Measurements from ENCODE around the gene IPO11. TPM values are rescaled to one million over a fixed set of nuclear protein-coding genes. Genes with fewer than 3 reads are reported as not detected.

Gene IPO11
- total RNA-seq, 1 donor from 2014 or later, result 66.9 TPM

- Histone ChIP-seq H2AFZ (replicated peaks) (no peak overlapping the region), H3K4me1 (no peaks in the 10 kb centered on the region), H3K27ac (no peak overlapping the region), H3K4me2 (no peak overlapping the region), H3K4me3 (no peak overlapping the region), H3K9me3 (ENCODE audit: low read depth) (no peaks in the 10 kb centered on the region), H4K20me1 (ENCODE audit: low read depth) (peaks cover 5% of the 10 kb centered on the region), H3K27me3 (no peaks in the 10 kb centered on the region), H3K36me3 (peaks cover 31% of the 10 kb centered on the region), H3K79me2 (ENCODE audit: low read depth) (no peaks in the 10 kb centered on the region), H3K9ac (no peak overlapping the region), H3F3A (ENCODE audit: low read depth) (peaks cover 18% of the 10 kb centered on the region)
- no peak for TF ChIP-seq EZH2phosphoT487 (IDR thresholded peaks at IDR 0.05)
- TF ChIP-seq CTCF (IDR thresholded peaks at IDR 0.05), result no peak
- no peak for TF ChIP-seq EZH2 (IDR thresholded peaks at IDR 0.05)
- peaks cover 2% of the 10 kb centered on the region for H3K27me3 Mint-ChIP-seq (ENCODE audit: insufficient read depth, low read depth)
- no peaks in the 10 kb centered on the region for H3K9me3 Mint-ChIP-seq
- H3K4me3 Mint-ChIP-seq, result no peak overlapping the region
- no peak for DNase-seq (ENCODE audit: low spot score)
- peaks cover 7% of the 10 kb centered on the region for H3K36me3 Mint-ChIP-seq
- no peaks in the 10 kb centered on the region for H3K4me1 Mint-ChIP-seq
- no peak overlapping the region for H3K27ac Mint-ChIP-seq
Observed at GRCh38 chr5:62386824-62387223, 25.7 kb upstream of the IPO11 start.

- no peaks in the 10 kb centered on the region for H3K79me2 ChIP-seq (ENCODE audit: low read depth)
- no peaks in the 10 kb centered on the region for H3K4me1 ChIP-seq
- H3K27me3 ChIP-seq, result no peaks in the 10 kb centered on the region
- no peak overlapping the region for H3K27ac Mint-ChIP-seq
- no peak overlapping the region for H3K4me3 ChIP-seq
- no peak overlapping the region for H3K27ac ChIP-seq
- H3K4me2 ChIP-seq, result no peak overlapping the region
- no peak for DNase-seq (ENCODE audit: low spot score)
- peaks cover 13% of the 10 kb centered on the region for H3K36me3 ChIP-seq
- peaks cover 2% of the 10 kb centered on the region for H4K20me1 ChIP-seq (ENCODE audit: low read depth)
- TF ChIP-seq EZH2 (IDR thresholded peaks at IDR 0.05), result no peak
- no peak for TF ChIP-seq CTCF (IDR thresholded peaks at IDR 0.05)
- TF ChIP-seq EZH2phosphoT487 (IDR thresholded peaks at IDR 0.05), result no peak
- H2AFZ ChIP-seq (replicated peaks), result no peak overlapping the region
- no peaks in the 10 kb centered on the region for H3K9me3 ChIP-seq (ENCODE audit: low read depth)
- peaks cover 9% of the 10 kb centered on the region for H3F3A ChIP-seq (ENCODE audit: low read depth)
- H3K4me3 Mint-ChIP-seq, result no peak overlapping the region
- H3K27me3 Mint-ChIP-seq (ENCODE audit: insufficient read depth, low read depth), result no peaks in the 10 kb centered on the region
- no peaks in the 10 kb centered on the region for H3K9me3 Mint-ChIP-seq
- H3K9ac ChIP-seq, result no peak overlapping the region
- no peaks in the 10 kb centered on the region for H3K4me1 Mint-ChIP-seq
- H3K36me3 Mint-ChIP-seq, result peaks cover 11% of the 10 kb centered on the region
Observed at GRCh38 chr5:62395210-62395950, 17.2 kb upstream of the IPO11 start.

GRCh38 chr5:62403411-62404250 lies 8.9 kb upstream of the IPO11 start, which contains the start of gene DIMT1:
Gene DIMT1 (minus strand): TSS chr5:62403905. CDS start chr5:62403772, 133 bp downstream.
- H4K20me1 ChIP-seq (ENCODE audit: low read depth), result no peaks in the 10 kb centered on the region
- no peaks in the 10 kb centered on the region for H3K27me3 ChIP-seq
- H3K36me3 Mint-ChIP-seq, result peaks cover 7% of the 10 kb centered on the region
- H3K4me3 Mint-ChIP-seq, result peak within 1 kb of the TSS; percentile 98
- peak within 1 kb of the TSS; percentile 84 for H3K4me2 ChIP-seq
- TF ChIP-seq CTCF (IDR thresholded peaks at IDR 0.05) (no peak), EZH2 (IDR thresholded peaks at IDR 0.05) (no peak), EZH2phosphoT487 (IDR thresholded peaks at IDR 0.05) (no peak)
- H3K4me1 Mint-ChIP-seq, result peaks cover 20% of the 10 kb centered on the region
- peak within 1 kb of the TSS; percentile 78 for H3K4me3 ChIP-seq
- peak within 1 kb of the TSS; percentile 100 for H3K27ac Mint-ChIP-seq
- peak within 1 kb of the TSS; percentile 69 for H3K9ac ChIP-seq
- peaks cover 14% of the 10 kb centered on the region for H3K79me2 ChIP-seq (ENCODE audit: low read depth)
- peak; percentile 98 for DNase-seq (ENCODE audit: low spot score)
- peaks cover 12% of the 10 kb centered on the region for H3F3A ChIP-seq (ENCODE audit: low read depth)
- peaks cover 7% of the 10 kb centered on the region for H3K27me3 Mint-ChIP-seq (ENCODE audit: insufficient read depth, low read depth)
- H3K36me3 ChIP-seq, result no peaks in the 10 kb centered on the region
- H2AFZ ChIP-seq (replicated peaks), result peak within 1 kb of the TSS; percentile 79
- no peaks in the 10 kb centered on the region for H3K9me3 Mint-ChIP-seq
- peak within 1 kb of the TSS; percentile 97 for H3K27ac ChIP-seq
- H3K4me1 ChIP-seq, result no peaks in the 10 kb centered on the region
- H3K9me3 ChIP-seq (ENCODE audit: low read depth), result no peaks in the 10 kb centered on the region
